GM12892 (cell line): ENCODE results near the gene LDHD.
"Not testable (repeated sequence)": the region's sequence is repeated elsewhere in the genome, so short reads cannot be mapped to it uniquely, and the experiment has no call there.

Source experiments
- DNase-seq: peaks from one replicate; pipeline ENCODE4 v3.0.0; 2011; ENCODE audit not compliant: insufficient read length
- FAIRE-seq: peaks from 2 replicates; lab custom pipeline; 2011; peaks lifted over from hg19 to GRCh38; lab: Jason Lieb, UNC
- POLR2A ChIP-seq: IDR thresholded peaks from 2 replicates; pipeline ENCODE4 v1.6.1; 2011; ENCODE audit warnings: low read depth, low read length, control low read depth
- POLR2AphosphoS5 ChIP-seq: IDR thresholded peaks from 2 replicates; pipeline ENCODE4 v1.6.1; 2011; ENCODE audit warnings: low read depth, low read length, control low read depth
- TAF1 ChIP-seq: IDR thresholded peaks from 2 replicates; pipeline ENCODE4 v1.6.1; 2011; ENCODE audit warnings: low read depth, mild to moderate bottlenecking, control low read depth, low read length, borderline replicate concordance

LDHD gene

DNA sequence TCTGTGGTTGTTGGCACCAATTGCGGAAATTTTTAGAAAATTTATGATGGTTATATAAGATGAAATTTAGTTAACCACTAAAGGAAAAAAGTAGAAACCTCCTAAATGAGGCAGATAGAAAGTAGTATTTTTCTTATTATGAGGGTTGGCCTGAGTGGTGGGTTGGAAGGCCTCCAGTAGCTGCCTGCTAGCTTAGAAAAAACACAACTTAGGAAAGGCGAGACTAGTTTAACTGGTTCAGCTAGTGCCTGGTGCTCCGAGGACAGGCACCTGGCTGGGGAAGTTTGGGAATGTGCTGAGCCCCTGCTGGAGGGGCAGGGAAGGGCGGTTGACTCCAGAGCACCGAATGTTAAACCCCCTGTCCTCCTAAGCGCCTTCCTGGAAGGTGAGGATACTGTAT is 19.9 kb downstream of the LDHD start:
- DNase-seq (no peak), FAIRE-seq (no peak)
- TF ChIP-seq POLR2AphosphoS5 (no peak), POLR2A (no peak), TAF1 (no peak)

GRCh38 chr16:75095204-75095621 is 21.4 kb downstream of the LDHD start:
- FAIRE-seq, result no peak

DNA sequence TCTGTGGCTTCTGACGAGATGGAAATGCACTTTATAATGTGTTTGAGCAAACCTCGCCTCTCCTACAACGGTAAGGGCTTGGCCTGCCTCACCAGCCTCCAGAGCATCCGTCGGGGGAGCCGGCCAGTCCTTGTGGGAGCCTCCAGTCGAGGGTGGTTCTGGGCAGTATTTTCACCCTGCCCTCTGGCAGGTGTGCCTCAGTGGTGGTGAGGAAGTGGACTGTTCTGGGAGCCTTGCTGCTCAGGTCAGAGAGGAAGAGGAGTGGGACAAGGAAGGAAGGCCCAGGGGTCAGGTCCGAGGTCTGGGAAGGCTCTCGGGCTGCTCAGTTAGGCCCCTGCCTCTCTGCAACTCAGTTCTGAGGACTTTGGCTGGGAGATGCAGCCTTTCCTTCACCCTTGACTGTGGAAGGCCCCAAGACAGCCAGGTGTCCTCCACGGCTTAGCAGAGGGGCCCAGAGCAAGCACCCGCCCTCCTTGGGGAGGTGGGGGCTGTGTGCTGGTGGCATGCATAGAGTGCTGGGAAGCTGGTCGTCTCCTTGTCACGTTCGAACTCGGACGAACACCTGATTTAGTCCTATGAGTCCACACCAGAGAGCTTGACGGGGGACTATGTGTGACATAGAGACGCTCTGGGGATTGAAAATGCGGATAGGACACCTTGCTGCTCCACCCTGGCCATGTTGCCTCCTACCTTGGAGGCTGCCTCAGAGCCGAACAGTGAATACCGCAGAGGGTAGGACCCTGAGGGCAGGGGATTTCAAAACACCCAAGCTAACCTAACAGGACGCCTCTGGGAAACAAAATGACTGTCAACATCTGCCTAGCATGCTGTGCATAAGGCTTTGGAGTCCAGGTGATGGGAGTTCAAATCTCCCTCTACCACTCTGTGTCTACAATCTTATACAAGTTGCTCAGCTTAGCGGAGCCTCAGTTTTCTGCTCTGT is 22.7 kb downstream of the LDHD start:
- no peak for FAIRE-seq
- TF ChIP-seq POLR2A (no peak), TAF1 (no peak), POLR2AphosphoS5 (no peak)
- DNase-seq, result no peak

More at GRCh38 chr16:75095204-75095621, 21.4 kb downstream of the LDHD start:
- DNase-seq, result no peak
- TF ChIP-seq TAF1 (no peak), POLR2A (no peak), POLR2AphosphoS5 (no peak)

- no peak for TF ChIP-seq POLR2AphosphoS5
- no peak for TF ChIP-seq TAF1
- TF ChIP-seq POLR2A, result no peak
- no peak for FAIRE-seq
- no peak for DNase-seq
Observed at GRCh38 chr16:75092777-75093176, 23.8 kb downstream of the LDHD start.

GRCh38 chr16:75091619-75092018 is 25.0 kb downstream of the LDHD start:
- not testable (repeated sequence) for FAIRE-seq, DNase-seq

- DNase-seq, FAIRE-seq: not testable (repeated sequence)
Observed at GRCh38 chr16:75090899-75091298, 25.7 kb downstream of the LDHD start.

- DNase-seq, result no peak
- no peak for TF ChIP-seq POLR2AphosphoS5
- TF ChIP-seq POLR2A, result no peak
- no peak for TF ChIP-seq TAF1
- FAIRE-seq, result no peak
Observed at GRCh38 chr16:75089486-75090202, 26.9 kb downstream of the LDHD start.

- DNase-seq (no peak), FAIRE-seq (no peak)
- TF ChIP-seq POLR2AphosphoS5 (no peak), TAF1 (no peak), POLR2A (no peak)
Observed at GRCh38 chr16:75088934-75089333, 27.6 kb downstream of the LDHD start.

GRCh38 chr16:75088216-75088615 is 28.4 kb downstream of the LDHD start:
- no peak for FAIRE-seq
- DNase-seq, result no peak
- TF ChIP-seq TAF1, result no peak
- no peak for TF ChIP-seq POLR2AphosphoS5
- TF ChIP-seq POLR2A, result no peak

DNA sequence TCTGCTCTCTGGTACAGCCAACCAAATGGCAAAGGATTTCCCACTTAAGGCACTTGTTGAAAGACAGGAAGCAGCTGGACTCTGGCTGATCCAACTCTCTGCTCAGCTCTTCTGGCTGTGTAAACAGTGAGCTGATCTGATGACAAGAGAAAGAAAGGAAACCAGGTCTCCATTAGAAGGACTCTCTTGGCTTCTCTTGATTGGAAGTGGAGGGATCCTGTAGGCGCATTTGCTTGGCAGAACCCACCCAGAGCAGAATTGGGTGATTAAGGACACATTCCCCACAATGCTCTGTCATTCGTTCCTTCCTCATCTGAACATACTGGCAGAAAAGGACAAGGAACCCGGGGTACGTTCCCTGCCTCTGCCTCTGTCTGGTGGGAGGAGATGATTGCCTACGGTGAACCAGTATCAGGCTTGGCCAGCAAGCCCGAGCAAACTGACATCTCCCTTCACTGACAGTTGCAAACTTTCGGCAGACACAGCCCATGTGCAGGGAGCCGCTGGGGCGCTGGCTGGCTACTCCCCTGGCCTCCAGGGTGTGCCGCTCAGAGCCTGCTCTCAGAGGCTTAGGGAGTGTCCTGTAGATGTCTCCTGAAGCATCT is 29.1 kb downstream of the LDHD start:
- no peak for TF ChIP-seq POLR2AphosphoS5
- TF ChIP-seq POLR2A, result no peak
- no peak for TF ChIP-seq TAF1
- DNase-seq (no peak), FAIRE-seq (no peak)

GRCh38 chr16:75086688-75087374 is 29.7 kb downstream of the LDHD start:
- no peak for FAIRE-seq
- TF ChIP-seq POLR2A (no peak), POLR2AphosphoS5 (no peak), TAF1 (no peak)
- DNase-seq, result no peak
